Measurements from ENCODE around the gene AQP3. TPM values are rescaled to one million over a fixed set of nuclear protein-coding genes. Genes with fewer than 3 reads are reported as not detected.

Gene AQP3
- polyA plus RNA-seq, 1 donor (not counting 4 experiments of a cell fraction or from before 2014, with no cell fraction given): 239 TPM

GRCh38 chr9:33416996-33417395, 30.4 kb downstream of the AQP3 start:
- H3K4me3 ChIP-seq (ENCODE audit: control insufficient read depth in 2 of 3, extremely low read depth in 1 of 3, insufficient read depth in 2 of 3, low read depth in 1 of 3, low read length in 3 of 3): no peak overlapping the region
- H4K20me1 ChIP-seq (ENCODE audit: control insufficient read depth, extremely low read depth, insufficient read depth, low read length): no peaks in the 10 kb centered on the region
- H3K4me2 ChIP-seq (ENCODE audit: control insufficient read depth, extremely low read depth, insufficient read depth, low read depth, low read length): peak overlapping the region; percentile 4
- H2AFZ ChIP-seq (ENCODE audit: control insufficient read depth, low read length): no peak overlapping the region
- H3K9me3 ChIP-seq (ENCODE audit: control insufficient read depth, low read depth, low read length): no peaks in the 10 kb centered on the region
- no peak overlapping the region for H3K9ac ChIP-seq (ENCODE audit: control insufficient read depth, extremely low read depth, insufficient read depth, low read length)
- TF ChIP-seq EZH2 (IDR thresholded peaks at IDR 0.05; ENCODE audit: low read length): no peak
- TF ChIP-seq CTCF (optimal IDR thresholded peaks at IDR 0.05 in 1 of 3, IDR thresholded peaks at IDR 0.05 in 1 of 3, conservative IDR thresholded peaks at IDR 0.05 in 1 of 3; ENCODE audit: extremely low read depth in 1 of 3, insufficient read depth in 2 of 3, low read length in 3 of 3): no peak
- DNase-seq (ENCODE audit: low read depth, low spot score) (no peak), FAIRE-seq (no peak)
- dilution Hi-C loops (cut with MboI; ENCODE audit: extremely low pct_ligation_motif_present, low sequenced_read_pairs): no loop called here
- H3K9me1 ChIP-seq (ENCODE audit: control insufficient read depth, extremely low read depth, insufficient read depth, low read length): no peaks in the 10 kb centered on the region
- H3K27ac ChIP-seq (ENCODE audit: control insufficient read depth, insufficient read depth, low read length): no peak overlapping the region
- no peaks in the 10 kb centered on the region for H3K79me2 ChIP-seq (ENCODE audit: control insufficient read depth, insufficient read depth, low read length)
- H3K4me1 ChIP-seq (ENCODE audit: control insufficient read depth, extremely low read depth, insufficient read depth, low read length): peaks cover 45% of the 10 kb centered on the region
- H3K27me3 ChIP-seq (ENCODE audit: control insufficient read depth, extremely low read depth, insufficient read depth, low read length): no peaks in the 10 kb centered on the region
- H3K36me3 ChIP-seq (ENCODE audit: control insufficient read depth in 2 of 2, extremely low read depth in 1 of 2, insufficient read depth in 2 of 2, low read length in 2 of 2): no peaks in the 10 kb centered on the region

- Histone ChIP-seq H3K4me3 (ENCODE audit: control insufficient read depth in 2 of 3, extremely low read depth in 1 of 3, insufficient read depth in 2 of 3, low read depth in 1 of 3, low read length in 3 of 3) (no peak overlapping the region), H2AFZ (ENCODE audit: control insufficient read depth, low read length) (peak overlapping the region; percentile 30), H3K27me3 (ENCODE audit: control insufficient read depth, extremely low read depth, insufficient read depth, low read length) (no peaks in the 10 kb centered on the region), H4K20me1 (ENCODE audit: control insufficient read depth, extremely low read depth, insufficient read depth, low read length) (no peaks in the 10 kb centered on the region), H3K4me2 (ENCODE audit: control insufficient read depth, extremely low read depth, insufficient read depth, low read depth, low read length) (peak overlapping the region; percentile 24), H3K9ac (ENCODE audit: control insufficient read depth, extremely low read depth, insufficient read depth, low read length) (no peak overlapping the region), H3K36me3 (ENCODE audit: control insufficient read depth in 2 of 2, extremely low read depth in 1 of 2, insufficient read depth in 2 of 2, low read length in 2 of 2) (no peaks in the 10 kb centered on the region), H3K9me1 (ENCODE audit: control insufficient read depth, extremely low read depth, insufficient read depth, low read length) (no peaks in the 10 kb centered on the region), H3K9me3 (ENCODE audit: control insufficient read depth, low read depth, low read length) (no peaks in the 10 kb centered on the region), H3K79me2 (ENCODE audit: control insufficient read depth, insufficient read depth, low read length) (no peaks in the 10 kb centered on the region), H3K4me1 (ENCODE audit: control insufficient read depth, extremely low read depth, insufficient read depth, low read length) (peaks cover 45% of the 10 kb centered on the region), H3K27ac (ENCODE audit: control insufficient read depth, insufficient read depth, low read length) (no peak overlapping the region)
- dilution Hi-C loops (cut with MboI; ENCODE audit: extremely low pct_ligation_motif_present, low sequenced_read_pairs): no loop called here
- FAIRE-seq: peak; percentile 44
- TF ChIP-seq EZH2 (IDR thresholded peaks at IDR 0.05; ENCODE audit: low read length) (no peak), CTCF (optimal IDR thresholded peaks at IDR 0.05 in 1 of 3, IDR thresholded peaks at IDR 0.05 in 1 of 3, conservative IDR thresholded peaks at IDR 0.05 in 1 of 3; ENCODE audit: extremely low read depth in 1 of 3, insufficient read depth in 2 of 3, low read length in 3 of 3) (peak in 2 of 3 experiments; percentile 81 to 85)
- DNase-seq (ENCODE audit: low read depth, low spot score): no peak
These were observed 31.8 kb downstream of the AQP3 start for GRCh38 chr9:33415501-33416038.

Data from keratinocyte (primary cell).